GM08714 (cell line): Measurements from ENCODE around the gene TM7SF2.
"Not testable (repeated sequence)": the region's sequence is repeated elsewhere in the genome, so short reads cannot be mapped to it uniquely, and the experiment has no call there.

Experiments
- H3K4me3 ChIP-seq: fragments of 200-500 bp; sonication (Bioruptor generic); 2 replicates; pipeline ENCODE4 v1.5.1; 2014; ENCODE audit warnings: mild to moderate bottlenecking, low read length, inconsistent platforms
- ZNF274 ChIP-seq: IDR thresholded peaks from 2 replicates; pipeline ENCODE4 v1.6.1; 2012; ENCODE audit warnings: mild to moderate bottlenecking, low read depth, low read length

TM7SF2 gene

DNA sequence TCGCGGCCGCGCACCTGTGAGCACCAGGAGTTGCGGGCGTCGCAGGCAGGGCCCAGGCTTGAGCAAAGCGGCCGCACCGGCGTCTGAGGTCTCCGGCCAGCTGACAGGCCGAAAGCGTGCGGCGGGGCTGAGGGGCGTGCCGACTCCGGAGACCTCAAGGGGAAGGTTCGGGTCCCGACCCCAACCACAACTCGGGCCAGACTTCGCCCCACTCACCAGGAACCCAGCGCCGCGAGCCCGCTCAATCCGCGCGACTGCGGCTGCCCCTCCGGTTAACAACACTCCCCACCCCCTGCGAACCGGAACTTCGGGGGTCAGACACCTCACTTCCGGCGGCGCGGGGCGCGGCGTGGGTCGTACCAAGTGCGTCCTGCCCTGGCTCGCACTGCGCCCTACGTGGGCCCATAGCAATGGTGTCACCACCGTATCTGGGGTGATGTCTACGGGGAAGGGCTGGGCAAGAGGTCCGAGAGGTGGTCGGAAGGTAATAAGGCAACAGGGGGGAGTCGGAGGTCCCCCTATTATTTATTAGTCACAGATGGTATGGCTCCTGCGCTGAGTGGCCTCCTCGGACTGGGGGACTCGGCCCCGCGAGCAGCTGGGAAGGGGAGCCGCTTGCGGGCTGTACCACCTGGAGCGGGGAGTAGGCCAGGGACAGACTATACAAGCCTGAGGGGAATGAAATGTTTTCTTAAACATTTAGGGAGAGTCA, 22.7 kb downstream of the TM7SF2 start, which contains the start of gene SYVN1:
TSS of gene SYVN1 (minus strand) at position 280 of the 712 bp plus-strand sequence. CDS start 918 bp downstream, outside the sequence.
- H3K4me3 ChIP-seq, result peak within 1 kb of the TSS; percentile 94
- TF ChIP-seq ZNF274, result no peak

GRCh38 chr11:65134952-65135632, 23.4 kb downstream of the TM7SF2 start:
- peak overlapping the region; percentile 94; the same call in 1 of the 2 replicates for H3K4me3 ChIP-seq
- TF ChIP-seq ZNF274, result no peak

- H3K4me3 ChIP-seq, result peak overlapping the region; percentile 94; the same call in 1 of the 2 replicates
- TF ChIP-seq ZNF274, result no peak
Observed at GRCh38 chr11:65135633-65136145, 24.0 kb downstream of the TM7SF2 start.

DNA sequence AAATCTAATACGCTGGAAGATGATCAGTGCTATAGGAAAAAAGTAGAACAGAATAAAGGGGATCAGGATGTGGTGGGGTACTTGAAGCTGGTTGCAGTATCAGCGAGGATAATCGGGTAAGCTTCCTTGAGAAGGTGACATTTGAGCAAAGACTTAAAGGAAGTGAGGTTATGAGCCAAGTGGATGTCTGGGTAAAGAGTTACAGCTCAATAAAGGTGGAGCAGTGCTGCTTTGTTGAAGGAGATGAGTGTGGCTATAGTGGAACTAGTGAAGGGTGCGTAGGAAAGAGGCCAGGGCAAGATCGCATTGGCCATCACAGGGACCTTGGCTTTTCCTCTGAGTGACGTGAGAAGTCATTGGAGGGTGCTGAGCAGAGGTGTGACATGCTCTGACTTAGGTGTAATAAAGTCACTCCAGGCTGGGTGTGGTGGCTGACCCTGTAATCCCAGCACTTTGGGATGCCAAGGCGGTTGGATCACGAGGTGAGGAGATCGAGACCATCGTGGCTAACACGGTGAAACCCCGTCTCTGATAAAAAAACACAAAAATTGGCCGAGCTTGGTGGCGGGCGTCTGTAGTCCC, 24.9 kb downstream of the TM7SF2 start:
- no peak overlapping the region for H3K4me3 ChIP-seq
- no peak for TF ChIP-seq ZNF274

- H3K4me3 ChIP-seq, result no peak overlapping the region
- TF ChIP-seq ZNF274, result no peak
Observed at GRCh38 chr11:65141896-65142494, 30.3 kb downstream of the TM7SF2 start.

DNA sequence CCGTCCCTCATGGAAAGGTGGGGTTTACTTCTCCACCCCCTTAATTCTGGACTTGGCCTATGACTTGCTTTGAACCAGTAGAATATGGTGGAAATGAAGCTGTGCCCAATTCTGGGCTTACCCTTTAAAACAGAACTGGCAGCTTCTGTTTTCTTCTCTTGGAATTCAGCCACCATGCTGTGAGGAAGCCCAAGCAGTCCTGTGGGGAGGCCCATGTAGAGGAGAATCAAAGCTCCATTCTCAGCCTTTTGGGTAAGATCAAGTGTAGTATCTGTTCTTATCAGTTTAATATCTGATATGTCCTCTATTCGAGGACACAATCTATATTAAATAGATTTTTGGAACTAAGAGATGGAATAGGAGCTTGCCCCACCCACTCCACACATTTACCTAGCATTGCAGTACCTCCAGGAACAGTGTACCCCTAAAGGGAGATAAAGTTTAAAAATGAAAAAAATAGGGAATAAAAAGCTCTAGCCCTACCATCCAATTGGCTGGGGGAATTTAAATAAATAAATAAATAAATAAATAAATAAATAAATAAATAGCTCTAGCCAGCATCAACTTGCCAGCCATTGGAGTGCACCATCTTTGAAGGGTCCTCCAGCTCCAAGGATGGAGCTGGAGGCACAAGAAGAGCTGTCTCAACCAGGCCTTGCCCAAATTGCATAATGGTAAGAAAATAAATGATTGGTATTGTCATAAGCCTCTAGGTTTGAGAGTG, 35.8 kb downstream of the TM7SF2 start:
- no peak overlapping the region for H3K4me3 ChIP-seq

DNA sequence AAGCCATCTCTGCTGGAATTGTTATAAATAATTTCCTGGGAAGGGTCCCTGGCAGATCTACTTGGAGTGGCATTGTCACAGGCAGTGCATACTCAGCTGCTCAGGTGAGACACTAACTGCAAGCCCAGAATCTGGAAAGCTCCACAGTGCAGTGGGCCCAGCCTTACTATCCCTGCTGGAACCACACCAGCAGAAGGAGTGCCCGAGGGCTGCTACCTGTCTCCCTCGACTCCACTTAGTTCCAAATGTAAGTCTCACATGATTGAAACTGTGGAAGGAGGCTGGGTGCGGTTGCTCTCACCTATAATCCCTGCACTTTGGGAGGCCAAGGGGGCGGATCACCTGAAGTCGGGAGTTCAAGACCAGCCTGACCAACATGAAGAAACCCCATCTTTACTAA, 37.0 kb downstream of the TM7SF2 start:
- no peak for TF ChIP-seq ZNF274
- no peak overlapping the region for H3K4me3 ChIP-seq

More for the DNA sequence above, 35.8 kb downstream of the TM7SF2 start:
- no peak for TF ChIP-seq ZNF274

DNA sequence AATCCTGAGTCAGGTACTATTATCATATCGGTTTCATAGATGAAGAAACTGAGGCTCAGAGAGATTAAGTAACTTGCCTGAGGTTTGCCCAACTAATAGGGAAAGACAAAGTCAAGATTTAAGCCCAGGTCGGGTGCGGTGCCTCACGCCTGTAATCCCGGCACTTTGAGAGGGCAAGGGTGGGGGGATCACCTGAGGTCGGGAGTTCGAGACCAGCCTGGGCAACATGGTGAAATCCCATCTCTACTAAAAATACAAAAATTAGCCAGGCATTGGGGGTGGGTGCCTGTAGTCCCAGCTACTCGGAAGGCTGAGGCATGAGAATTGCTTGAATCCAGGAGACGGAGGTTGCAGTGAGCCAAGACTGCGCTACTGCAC, 38.4 kb downstream of the TM7SF2 start:
- not testable (repeated sequence) for H3K4me3 ChIP-seq

GRCh38 chr11:65150509-65151299, 39.0 kb downstream of the TM7SF2 start:
- no peak overlapping the region for H3K4me3 ChIP-seq
- TF ChIP-seq ZNF274, result no peak

DNA sequence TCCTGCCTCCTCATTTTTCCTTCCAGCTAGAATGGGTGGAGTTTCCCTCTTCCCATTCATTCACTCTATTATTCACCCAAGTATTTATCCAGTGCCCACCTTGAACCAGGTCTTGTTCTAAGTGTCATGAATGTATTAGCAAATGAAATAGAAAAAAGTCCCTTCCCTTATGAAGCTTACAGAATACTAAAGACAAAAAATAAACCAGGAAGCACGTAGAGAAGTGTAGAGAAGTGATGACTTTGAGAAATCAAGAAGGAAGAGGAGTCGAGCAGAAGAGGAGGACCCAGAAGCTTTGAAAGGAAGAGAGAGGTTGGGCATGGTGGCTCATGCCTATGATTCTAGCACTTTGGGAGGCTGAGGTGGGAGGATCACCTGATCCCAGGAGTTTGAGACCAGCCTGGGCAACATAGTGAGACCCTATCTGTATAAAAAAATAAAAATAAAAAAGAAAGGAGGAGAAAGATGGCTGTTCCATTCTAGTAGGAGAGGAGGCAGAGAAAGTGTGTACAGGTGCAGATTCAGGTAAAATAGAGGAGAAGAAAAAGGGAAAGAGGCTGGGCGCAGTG, 39.7 kb downstream of the TM7SF2 start:
- H3K4me3 ChIP-seq, result no peak overlapping the region
- no peak for TF ChIP-seq ZNF274

DNA sequence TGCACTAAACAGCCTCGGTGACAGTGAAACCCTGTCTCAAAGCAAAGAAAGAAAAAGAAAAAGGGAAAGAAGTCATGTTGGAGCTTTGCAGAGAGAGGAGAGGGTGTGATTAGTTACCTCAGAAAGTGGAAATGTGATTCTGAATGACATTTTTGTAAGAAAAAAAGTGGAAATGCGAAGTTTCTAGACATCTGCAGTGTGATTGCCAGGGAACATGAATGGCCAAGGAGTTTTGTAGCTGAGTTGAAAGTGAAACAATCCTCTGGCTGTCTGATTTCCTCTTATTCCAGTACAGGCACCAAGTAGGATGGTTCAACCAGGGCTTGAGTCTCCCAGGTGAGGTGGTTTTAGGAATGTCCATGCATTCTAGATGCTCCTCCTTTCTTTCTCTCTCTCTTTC, 40.5 kb downstream of the TM7SF2 start:
- TF ChIP-seq ZNF274, result no peak
- no peak overlapping the region for H3K4me3 ChIP-seq

GRCh38 chr11:65156256-65156655, 44.6 kb downstream of the TM7SF2 start:
- no peak overlapping the region for H3K4me3 ChIP-seq
- no peak for TF ChIP-seq ZNF274

GRCh38 chr11:65156926-65157325, 45.3 kb downstream of the TM7SF2 start:
- H3K4me3 ChIP-seq, result no peak overlapping the region
- TF ChIP-seq ZNF274, result no peak
